NT2/D1 (cell line): ENCODE results near the gene MUCL3.

Source experiments
- SUZ12 ChIP-seq: IDR thresholded peaks from 2 replicates; pipeline ENCODE4 v1.6.1; 2011; ENCODE audit not compliant: insufficient read length, insufficient read depth; ENCODE audit errors: extremely low read depth
- YY1 ChIP-seq: IDR thresholded peaks from 2 replicates; pipeline ENCODE4 v1.6.1; 2011; ENCODE audit not compliant: insufficient read length, insufficient read depth
- ZNF274 ChIP-seq: IDR thresholded peaks from 2 replicates; pipeline ENCODE4 v1.6.1; 2011; ENCODE audit warnings: mild to moderate bottlenecking, low read depth, low read length

- no peak for TF ChIP-seq YY1
- TF ChIP-seq ZNF274, result no peak
- no peak for TF ChIP-seq SUZ12
Measured at GRCh38 chr6:30955367-30956042, 14.7 kb downstream of the MUCL3 start.
